ENCODE results near the gene DCTN1. TPM values are rescaled to one million over a fixed set of nuclear protein-coding genes. Genes with fewer than 3 reads are reported as not detected.

The DCTN1 gene
- polyA plus RNA-seq, 1 of the 3 experiments (the other 2 are of a cell fraction) = 91.1 TPM

GRCh38 chr2:74327627-74328026 lies 52.5 kb downstream of the DCTN1 start:
- H3K9me3 ChIP-seq = no peaks in the 10 kb centered on the region
- H3K9ac ChIP-seq = no peak overlapping the region
- H3K27ac ChIP-seq (ENCODE audit: low read depth in 2 of 2, low read length in 1 of 2) = no peak overlapping the region
- TF ChIP-seq FOXM1 (IDR thresholded peaks at IDR 0.05; ENCODE audit: low read depth) (no peak), ELF1 (IDR thresholded peaks at IDR 0.05) (no peak), SMC3 (IDR thresholded peaks at IDR 0.05; ENCODE audit: low read depth, low read length) (no peak)
- no peaks in the 10 kb centered on the region for H3K9me2 ChIP-seq
- H3K4me2 ChIP-seq = no peak overlapping the region
- H3K4me1 ChIP-seq (ENCODE audit: control insufficient read depth in 1 of 2, insufficient read depth in 2 of 2, low read depth in 1 of 2, low read length in 1 of 2) = no peaks in the 10 kb centered on the region
- no peaks in the 10 kb centered on the region for H3F3A ChIP-seq (replicated peaks; ENCODE audit: insufficient read depth)
- POLR2A ChIA-PET = no interaction called here
- H3K36me3 ChIP-seq (replicated peaks in 1 of 2; ENCODE audit: control insufficient read depth in 1 of 2, insufficient read depth in 2 of 2, low read length in 1 of 2) = no peaks in the 10 kb centered on the region
- H3K4me3 ChIP-seq (ENCODE audit: low read depth in 2 of 2, low read length in 1 of 2) = no peak overlapping the region
- CTCF ChIA-PET = interaction anchor here (1.6 to 5.2 kb wide), 3 partner anchors 8 to 78 kb away, joined by 4 to 63 read pairs (median 6); no protein-coding TSS in a partner anchor
- no peaks in the 10 kb centered on the region for H3K27me3 ChIP-seq (ENCODE audit: insufficient read depth)
- no peaks in the 10 kb centered on the region for H3K79me2 ChIP-seq (ENCODE audit: insufficient read depth)
- 69% methylated on average over 1 of the region's 1 CpG for WGBS (ENCODE audit: low lambda C conversion rate)
- no peak for DNase-seq
- H2AFZ ChIP-seq (ENCODE audit: low read depth) = no peak overlapping the region
- H4K20me1 ChIP-seq (ENCODE audit: insufficient read depth) = no peaks in the 10 kb centered on the region

- Histone ChIP-seq H4K20me1 (ENCODE audit: insufficient read depth) (no peaks in the 10 kb centered on the region), H3K27ac (ENCODE audit: low read depth in 2 of 2, low read length in 1 of 2) (no peak overlapping the region), H3K9me2 (no peaks in the 10 kb centered on the region), H3K4me3 (ENCODE audit: low read depth in 2 of 2, low read length in 1 of 2) (no peak overlapping the region), H3K36me3 (replicated peaks in 1 of 2; ENCODE audit: control insufficient read depth in 1 of 2, insufficient read depth in 2 of 2, low read length in 1 of 2) (no peaks in the 10 kb centered on the region), H3K79me2 (ENCODE audit: insufficient read depth) (no peaks in the 10 kb centered on the region), H3K27me3 (ENCODE audit: insufficient read depth) (no peaks in the 10 kb centered on the region), H2AFZ (ENCODE audit: low read depth) (no peak overlapping the region), H3K4me2 (no peak overlapping the region), H3K4me1 (ENCODE audit: control insufficient read depth in 1 of 2, insufficient read depth in 2 of 2, low read depth in 1 of 2, low read length in 1 of 2) (no peaks in the 10 kb centered on the region), H3F3A (replicated peaks; ENCODE audit: insufficient read depth) (no peaks in the 10 kb centered on the region), H3K9me3 (no peaks in the 10 kb centered on the region), H3K9ac (no peak overlapping the region)
- ChIA-PET CTCF (interaction anchor here (1.0 to 5.2 kb wide), 4 partner anchors 8 to 77 kb away, joined by 3 to 63 read pairs (median 5); no protein-coding TSS in a partner anchor), POLR2A (no interaction called here)
- 74% methylated on average over 5 of the region's 5 CpGs for WGBS (ENCODE audit: low lambda C conversion rate)
- no peak for DNase-seq
- no peak for TF ChIP-seq TEAD4 (IDR thresholded peaks at IDR 0.05; ENCODE audit: borderline replicate concordance, insufficient read depth)
- no peak for TF ChIP-seq REST (IDR thresholded peaks at IDR 0.05; ENCODE audit: low read depth, low read length)
- TF ChIP-seq USF2 (IDR thresholded peaks at IDR 0.05; ENCODE audit: borderline replicate concordance, low read depth, low read length) = no peak
- TF ChIP-seq RCOR1 (IDR thresholded peaks at IDR 0.05; ENCODE audit: low read length) = no peak
- TF ChIP-seq MAX (IDR thresholded peaks at IDR 0.05; ENCODE audit: low read depth) = no peak
- TF ChIP-seq RXRA (IDR thresholded peaks at IDR 0.05; ENCODE audit: borderline replicate concordance, low read depth) = no peak
- TF ChIP-seq POLR2AphosphoS5 (IDR thresholded peaks at IDR 0.05; ENCODE audit: low read depth, low read length) = no peak
- TF ChIP-seq GATA2 (CRISPR knock-in tag; IDR thresholded peaks at IDR 0.05) = no peak
- TF ChIP-seq MEF2A (IDR thresholded peaks at IDR 0.05; ENCODE audit: borderline replicate concordance, low read depth) = no peak
- TF ChIP-seq NFIC (IDR thresholded peaks at IDR 0.05; ENCODE audit: borderline replicate concordance) = no peak
- TF ChIP-seq FOSL2 (IDR thresholded peaks at IDR 0.05; ENCODE audit: borderline replicate concordance, low read depth) = no peak
- TF ChIP-seq RFX5 (IDR thresholded peaks at IDR 0.05; ENCODE audit: low read length) = no peak
- TF ChIP-seq USF1 (IDR thresholded peaks at IDR 0.05; ENCODE audit: borderline replicate concordance, low read depth) = no peak
- no peak for TF ChIP-seq CTCF (IDR thresholded peaks at IDR 0.05)
- no peak for TF ChIP-seq SIN3A (IDR thresholded peaks at IDR 0.05; ENCODE audit: borderline replicate concordance, low read depth, low read length)
- TF ChIP-seq TCF12 (IDR thresholded peaks at IDR 0.05) = no peak
- no peak for TF ChIP-seq IRF3 (IDR thresholded peaks at IDR 0.05; ENCODE audit: low read depth, low read length)
- no peak for TF ChIP-seq FOXJ3 (CRISPR knock-in tag; IDR thresholded peaks at IDR 0.05)
Measured at GRCh38 chr2:74327199-74327598, 52.9 kb downstream of the DCTN1 start.
